Activated CD4-positive, CD25-positive, alpha-beta regulatory T cell treated with anti-CD3 and anti-CD28 coated beads, Interleukin-2, amount 50 U/mL, for 72 hours (primary cell): Measurements from ENCODE around the gene NKX1-2.
A peak's percentile ranks its signal among the peaks of the same experiment; 100 is the strongest.

ENCODE experiments used
- DNase-seq: peaks from one replicate; pipeline ENCODE4 v3.0.0; 2021

The NKX1-2 gene

GRCh38 chr10:124474514-124475070 is 24.8 kb upstream of the NKX1-2 start:
- no peak for DNase-seq

GRCh38 chr10:124473070-124473469 is 23.2 kb upstream of the NKX1-2 start:
- no peak for DNase-seq

DNA sequence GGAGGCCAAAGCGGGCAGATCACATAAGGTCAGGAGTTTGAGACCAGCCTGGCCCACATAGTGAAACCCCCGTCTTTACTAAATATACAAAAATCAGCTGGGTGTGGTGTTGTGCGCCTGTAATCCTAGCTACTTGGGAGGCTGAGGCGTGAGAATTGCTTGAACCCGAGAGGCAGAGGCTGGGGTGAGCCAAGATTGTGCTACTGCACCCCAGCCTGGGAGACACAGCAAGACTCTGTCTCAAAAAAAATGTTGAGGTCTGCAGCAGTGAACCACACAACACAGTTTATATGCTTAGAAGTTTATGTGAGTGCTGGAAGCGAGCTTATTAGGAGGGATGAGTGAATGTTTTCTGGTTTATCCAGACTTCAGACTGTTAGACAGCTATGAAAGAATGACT is 22.2 kb upstream of the NKX1-2 start:
- no peak for DNase-seq

DNA sequence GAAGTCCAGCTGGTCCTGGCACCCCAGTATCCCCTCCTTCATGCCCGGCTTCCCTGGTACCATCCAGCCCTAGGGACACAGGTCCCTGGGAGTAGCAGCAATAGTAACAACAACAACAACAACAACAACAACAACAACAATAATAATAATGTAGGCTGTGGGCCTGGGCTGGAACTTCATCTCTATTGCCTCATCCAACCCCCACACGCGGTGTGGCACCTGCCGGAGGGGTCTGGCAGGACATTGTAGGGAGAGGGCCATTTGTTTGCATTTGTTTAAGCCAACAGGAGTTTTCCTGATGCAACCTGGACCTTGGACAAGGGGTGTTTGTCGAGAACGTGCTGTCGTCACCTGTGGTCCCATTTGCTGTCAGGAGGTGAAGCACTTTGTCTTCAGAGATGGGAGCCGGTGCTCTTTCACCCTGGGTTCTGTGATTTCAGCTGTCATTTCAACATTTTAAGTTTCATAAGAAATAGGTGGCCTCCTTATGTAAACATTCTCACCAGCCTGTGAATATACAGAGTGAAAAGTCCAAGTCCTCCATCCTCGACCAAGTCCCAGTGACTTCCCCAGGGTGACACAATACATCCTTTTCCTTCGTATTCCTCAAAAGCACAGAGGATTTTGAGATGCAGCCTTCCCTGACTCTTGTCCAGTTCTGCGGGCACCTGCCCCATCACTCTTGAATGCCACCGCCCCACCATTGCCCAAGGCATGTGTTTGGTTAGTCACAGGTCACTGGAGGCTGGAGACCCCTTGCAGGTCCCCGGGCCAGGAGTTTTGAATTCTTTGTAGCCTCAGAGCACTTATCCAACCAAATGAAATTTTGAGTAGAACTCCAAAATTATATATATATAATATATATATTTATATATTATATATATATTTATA is 21.0 kb upstream of the NKX1-2 start:
- DNase-seq: no peak

- DNase-seq: no peak
Measured at GRCh38 chr10:124469956-124470484, 20.2 kb upstream of the NKX1-2 start.

DNA sequence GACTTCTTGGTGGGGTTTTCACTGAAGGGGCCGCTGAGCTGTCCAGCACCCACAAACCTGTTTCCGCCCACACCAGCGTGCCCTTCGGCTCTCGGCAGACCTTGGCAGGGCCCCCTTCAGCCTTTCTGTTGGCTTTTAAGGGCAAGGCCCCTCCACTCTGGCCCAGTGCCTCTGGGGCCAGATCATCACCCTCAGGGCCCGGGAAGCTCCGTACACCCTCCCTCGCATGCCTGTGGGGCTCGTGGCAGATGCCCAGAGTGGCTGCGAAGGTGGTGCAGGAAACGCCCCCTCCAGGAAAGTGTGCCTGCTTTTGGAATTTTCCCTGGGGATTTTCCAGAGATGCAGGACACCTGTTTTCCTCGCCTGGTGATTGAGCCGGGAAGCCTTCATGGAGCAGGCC is 18.8 kb upstream of the NKX1-2 start:
- DNase-seq: no peak

GRCh38 chr10:124467165-124467564 is 17.3 kb upstream of the NKX1-2 start:
- no peak for DNase-seq

- no peak for DNase-seq
Measured at GRCh38 chr10:124465777-124466488, 16.1 kb upstream of the NKX1-2 start.

- DNase-seq: no peak
Measured at GRCh38 chr10:124465003-124465776, 15.4 kb upstream of the NKX1-2 start.

DNA sequence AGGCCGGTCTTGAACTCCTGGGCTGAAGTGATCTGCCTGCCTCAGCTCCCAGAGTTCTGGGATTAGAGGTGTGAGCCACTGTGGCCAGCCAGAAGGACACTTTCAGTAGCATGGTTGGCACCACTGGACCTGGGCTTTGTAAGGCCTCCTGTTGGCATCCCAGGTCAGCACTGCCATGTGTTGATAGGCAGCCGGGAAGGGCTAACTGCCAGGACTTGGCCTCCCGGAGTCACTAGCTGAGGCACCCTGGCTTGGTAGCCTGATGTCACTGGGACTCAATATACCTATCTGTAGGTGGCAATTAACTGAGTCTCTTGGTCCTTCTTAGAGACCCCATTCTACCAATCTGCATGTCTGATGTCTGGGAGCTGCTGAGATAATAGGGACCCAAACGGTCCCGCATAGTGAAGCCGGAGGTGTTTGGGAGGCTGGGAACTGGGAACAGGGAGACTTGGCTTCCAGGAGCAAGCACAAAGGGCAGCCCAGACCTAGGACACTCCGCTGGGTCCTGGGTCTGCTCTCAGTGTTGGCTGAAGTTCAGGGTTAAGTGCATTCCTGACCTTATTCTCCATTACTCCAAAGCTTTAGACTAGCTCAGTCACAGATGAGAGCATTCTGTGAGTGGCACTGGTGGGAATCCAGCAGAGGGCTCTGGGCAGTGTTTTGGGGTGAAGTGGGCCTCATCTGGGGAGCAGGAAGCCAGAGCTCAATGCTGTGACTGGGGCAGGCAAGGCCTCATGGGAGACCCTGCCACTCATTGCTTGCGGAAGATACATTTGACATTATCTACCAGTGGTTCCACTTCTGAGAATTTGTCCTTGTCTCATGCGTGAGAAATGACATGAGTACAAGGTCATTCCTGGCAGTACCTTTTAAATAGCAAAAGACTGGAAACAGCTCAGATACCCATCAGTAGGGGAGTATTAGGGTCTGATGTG is 14.5 kb upstream of the NKX1-2 start:
- no peak for DNase-seq

- no peak for DNase-seq
Measured at GRCh38 chr10:124462348-124462695, 12.5 kb upstream of the NKX1-2 start.

- DNase-seq: peak; percentile 90
Measured at GRCh38 chr10:124461642-124462347, 12.0 kb upstream of the NKX1-2 start, which contains the start of gene LHPP. LHPP (plus strand) TSS chr10:124461823; CDS start chr10:124461863, 40 bp downstream.

DNA sequence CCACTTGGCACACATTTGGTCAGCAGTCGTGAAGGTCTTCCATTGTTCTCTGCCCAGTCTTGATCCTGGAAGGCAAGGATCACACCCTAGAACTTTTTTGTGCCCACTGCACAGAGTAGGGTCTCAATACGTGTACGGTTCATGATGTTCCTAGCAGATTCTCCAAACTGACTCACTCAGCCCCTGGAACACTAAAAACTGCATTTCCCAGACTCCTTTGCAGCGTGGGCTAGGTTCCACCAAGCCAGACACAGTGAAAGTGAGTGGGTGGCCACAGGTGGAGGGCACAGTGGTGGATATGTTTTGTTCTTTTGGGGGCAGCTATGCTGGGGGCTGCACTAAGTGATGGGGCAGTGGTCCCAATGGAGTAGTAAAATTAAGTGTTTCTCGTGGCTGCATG is 10.3 kb upstream of the NKX1-2 start:
- DNase-seq: no peak

GRCh38 chr10:124459395-124459794 is 9.6 kb upstream of the NKX1-2 start:
- no peak for DNase-seq

DNA sequence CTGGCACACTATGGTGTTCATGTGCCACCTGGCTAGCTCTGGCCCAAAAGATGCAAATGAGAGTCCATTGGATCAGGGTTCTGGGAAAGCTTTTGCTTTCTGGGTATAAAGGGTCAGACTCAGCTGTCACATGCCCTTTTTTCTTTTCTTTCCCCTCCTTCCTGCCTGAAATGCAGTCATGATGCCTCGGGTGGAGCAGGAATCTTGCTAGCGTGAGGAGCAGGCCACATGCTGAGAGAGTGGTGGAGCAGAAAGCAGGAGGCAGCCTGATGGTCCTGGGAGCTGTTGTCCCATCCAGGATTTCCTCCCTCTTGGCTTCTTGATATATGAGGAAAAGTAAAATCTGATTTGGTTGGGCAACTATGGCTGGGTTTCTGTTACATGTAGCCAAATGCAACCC is 9.1 kb upstream of the NKX1-2 start:
- no peak for DNase-seq

GRCh38 chr10:124458473-124458872 is 8.6 kb upstream of the NKX1-2 start:
- DNase-seq: no peak

- no peak for DNase-seq
Measured at GRCh38 chr10:124455441-124455840, 5.6 kb upstream of the NKX1-2 start.

DNA sequence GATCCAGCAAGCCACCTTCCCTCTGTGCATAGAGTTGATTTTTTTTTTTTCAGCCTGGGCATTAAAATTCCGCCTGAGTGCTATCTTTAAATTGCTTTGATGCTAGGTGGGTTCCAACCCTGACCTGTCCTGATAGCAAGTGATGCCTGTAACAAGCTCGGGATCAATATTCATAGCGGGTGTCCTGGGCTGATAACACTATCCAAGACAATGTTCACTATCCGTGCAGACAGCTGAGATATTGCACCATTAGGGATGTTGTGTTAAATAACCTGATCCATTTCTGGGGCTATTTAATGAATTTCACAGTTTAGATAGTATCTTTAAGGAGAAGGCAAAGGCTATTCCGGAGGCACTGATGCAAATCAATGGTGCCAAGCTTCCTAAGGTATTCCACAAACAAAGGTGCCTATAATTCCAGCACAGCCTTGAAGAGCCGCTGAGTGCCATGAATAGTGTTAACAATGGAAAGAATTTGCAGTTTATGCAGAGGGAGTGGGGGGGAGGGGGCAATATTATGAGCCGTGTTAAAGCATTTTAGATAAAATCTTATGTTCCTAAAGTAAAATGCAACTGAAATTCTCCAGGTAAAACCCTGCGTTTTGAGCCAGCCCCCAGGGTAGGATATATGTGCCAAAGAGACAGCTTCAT is 4.2 kb upstream of the NKX1-2 start:
- no peak for DNase-seq

DNA sequence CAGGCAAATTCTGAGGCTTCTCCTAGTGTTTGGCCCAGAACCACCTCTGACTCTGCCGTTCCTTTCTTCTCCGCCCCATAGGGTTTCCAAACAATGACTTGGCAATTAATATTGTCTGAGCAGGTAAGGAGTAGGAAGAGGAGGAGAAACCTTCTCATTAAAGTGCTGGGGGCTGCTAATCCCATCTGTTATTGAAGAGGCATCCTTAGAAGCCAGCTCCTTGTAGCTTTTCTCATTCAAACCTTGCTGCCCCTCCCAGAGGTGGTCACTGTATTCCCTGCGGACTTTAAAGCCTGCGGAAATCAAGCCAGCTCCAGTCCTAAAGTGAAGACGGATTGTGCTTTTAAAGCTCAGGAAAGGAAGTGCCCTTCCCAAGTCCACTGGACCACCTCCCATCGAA is 1.4 kb upstream of the NKX1-2 start:
- no peak for DNase-seq

DNA sequence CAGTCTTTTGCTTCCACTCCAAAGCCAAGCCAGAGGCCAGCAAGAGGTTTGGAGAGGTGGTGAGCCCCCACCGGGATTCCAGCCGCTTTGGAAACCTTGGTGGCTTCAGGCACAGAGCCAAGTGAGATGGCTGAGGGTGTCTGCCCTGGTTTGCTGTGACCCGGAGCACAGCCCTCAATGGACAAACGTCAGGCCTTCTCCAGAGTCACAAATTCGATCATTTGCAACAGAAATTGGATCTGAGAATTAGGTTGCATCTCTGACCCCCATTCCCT is 885 bp upstream of the NKX1-2 start:
- DNase-seq: no peak
